VCaP (cell line): Measurements from ENCODE around the gene UPF2.

ENCODE experiments used
- H3K27ac ChIP-seq: fragments of 450-650 bp; 2 replicates; pipeline ENCODE4 v1.5.1; 2017
- CTCF ChIP-seq: fragments of 450-650 bp; conservative IDR thresholded peaks from 2 replicates; pipeline ENCODE4 v1.5.1; 2017; ENCODE audit warnings: mild to moderate bottlenecking, moderate library complexity

UPF2 gene

GRCh38 chr10:12036073-12036655 lies 6.4 kb downstream of the UPF2 start:
- no peak overlapping the region for H3K27ac ChIP-seq
- TF ChIP-seq CTCF: no peak

- TF ChIP-seq CTCF: no peak
- H3K27ac ChIP-seq: no peak overlapping the region
Observed at GRCh38 chr10:12031404-12031803, 11.2 kb downstream of the UPF2 start.

- H3K27ac ChIP-seq: no peak overlapping the region
- TF ChIP-seq CTCF: no peak
Observed at GRCh38 chr10:12027539-12027938, 15.1 kb downstream of the UPF2 start.

- TF ChIP-seq CTCF: no peak
Observed at GRCh38 chr10:12025591-12025990, 17.0 kb downstream of the UPF2 start.

GRCh38 chr10:12022580-12023257 lies 19.9 kb downstream of the UPF2 start:
- TF ChIP-seq CTCF: no peak
- peak overlapping the region; percentile 49; the same call in 1 of the 2 replicates for H3K27ac ChIP-seq

More at GRCh38 chr10:12025591-12025990, 17.0 kb downstream of the UPF2 start:
- H3K27ac ChIP-seq: no peak overlapping the region

GRCh38 chr10:12020574-12020973 lies 22.0 kb downstream of the UPF2 start:
- no peak overlapping the region for H3K27ac ChIP-seq
- no peak for TF ChIP-seq CTCF

GRCh38 chr10:12019283-12019971 lies 23.2 kb downstream of the UPF2 start:
- no peak overlapping the region for H3K27ac ChIP-seq
- no peak for TF ChIP-seq CTCF
